CD14-positive monocyte (primary cell): Measurements from ENCODE around the gene PLD1. TPM values are rescaled to one million over a fixed set of nuclear protein-coding genes. Genes with fewer than 3 reads are reported as not detected.

Experiments
- DNase-seq, 3 donors: peaks; one replicate each; pipeline ENCODE4 v3.0.0-alpha.2; 2011 to 2022
- H2AFZ ChIP-seq: 2 replicates; pipeline ENCODE4 v1.6.0; 2012; ENCODE audit warnings: mild to moderate bottlenecking, low read depth, low read length, inconsistent platforms; ENCODE audit not compliant: insufficient read depth, poor library complexity, severe bottlenecking
- H3K27ac ChIP-seq, 2 donors: 1 replicate in 1 of 2; 2 replicates in 1 of 2; pipeline ENCODE4 v1.5.1; 2012 to 2013; ENCODE audit warnings: low read length in 2 of 2, control low read depth in 1 of 2, inconsistent platforms in 1 of 2, low read depth in 1 of 2, mild to moderate bottlenecking in 1 of 2
- H3K27me3 ChIP-seq, 2 donors: one replicate each; pipeline versions ENCODE4 v1.6.0 to v1.6.1; 2011 to 2013; ENCODE audit warnings: low read length in 2 of 2; ENCODE audit not compliant: control insufficient read depth in 2 of 2, insufficient read depth in 2 of 2
- H3K36me3 ChIP-seq, 2 donors: replicated peaks in 1 of 2; 1 replicate in 1 of 2; 2 replicates in 1 of 2; pipeline versions ENCODE4 v1.5.1 to v1.6.1; 2012 to 2013; ENCODE audit warnings: low read length in 2 of 2, control low read depth in 1 of 2, inconsistent platforms in 1 of 2, mild to moderate bottlenecking in 1 of 2; ENCODE audit not compliant: insufficient read depth in 2 of 2, control insufficient read depth in 1 of 2
- H3K4me1 ChIP-seq, 2 donors: 1 replicate in 1 of 2; 2 replicates in 1 of 2; pipeline versions ENCODE4 v1.5.1 to v1.6.1; 2012 to 2013; ENCODE audit warnings: low read length in 2 of 2, control low read depth in 1 of 2, inconsistent platforms in 1 of 2, mild to moderate bottlenecking in 1 of 2, moderate library complexity in 1 of 2; ENCODE audit not compliant: insufficient read depth in 2 of 2, control insufficient read depth in 1 of 2
- H3K4me2 ChIP-seq: replicated peaks from 2 replicates; pipeline ENCODE3; 2012; ENCODE audit warnings: low read length, moderate library complexity, mild to moderate bottlenecking; ENCODE audit not compliant: poor library complexity, severe bottlenecking; ENCODE audit errors: extremely low read depth
- H3K4me3 ChIP-seq, 3 experiments: fragments of 200-600 bp in 1 of 3; sonication (generic) in 1 of 3; replicated peaks in 1 of 3; 1 replicate in 2 of 3; 2 replicates in 1 of 3; pipeline ENCODE4 v1.5.1; 2011 to 2013; ENCODE audit warnings: low read length in 3 of 3, mild to moderate bottlenecking in 3 of 3, control low read depth in 2 of 3, low read depth in 2 of 3, inconsistent platforms in 1 of 3, moderate library complexity in 1 of 3
- H3K79me2 ChIP-seq: 2 replicates; pipeline ENCODE4 v1.6.0; 2012; ENCODE audit warnings: mild to moderate bottlenecking, control low read depth, inconsistent platforms, low read length, moderate library complexity; ENCODE audit not compliant: insufficient read depth
- H3K9ac ChIP-seq: 2 replicates; pipeline ENCODE4 v1.6.0; 2017; ENCODE audit warnings: low read length, mild to moderate bottlenecking; ENCODE audit not compliant: insufficient read depth, poor library complexity, severe bottlenecking
- H3K9me3 ChIP-seq, 2 donors: replicated peaks in 1 of 2; 1 replicate in 1 of 2; 2 replicates in 1 of 2; pipeline versions ENCODE4 v1.5.1 to v1.6.1; 2012 to 2013; ENCODE audit warnings: low read length in 2 of 2, control low read depth in 1 of 2; ENCODE audit not compliant: control insufficient read depth in 1 of 2, insufficient read depth in 1 of 2
- H4K20me1 ChIP-seq: 2 replicates; pipeline ENCODE4 v1.6.0; 2012; ENCODE audit warnings: mild to moderate bottlenecking, low read length, control low read depth, moderate library complexity; ENCODE audit not compliant: insufficient read depth
- H3K27ac Mint-ChIP-seq, 7 donors: one replicate each; pipeline ENCODE4 v1.8.0; 2020; ENCODE audit warnings: mild to moderate bottlenecking in 7 of 7, mixed read lengths in 7 of 7, moderate library complexity in 6 of 7, inconsistent platforms in 2 of 7
- H3K27me3 Mint-ChIP-seq, 3 donors: one replicate each; pipeline ENCODE4 v1.8.0; 2021 to 2022; ENCODE audit warnings: low read depth in 3 of 3, mild to moderate bottlenecking in 3 of 3, mixed read lengths in 3 of 3, moderate library complexity in 3 of 3, inconsistent platforms in 1 of 3
- H3K36me3 Mint-ChIP-seq, 2 donors: one replicate each; pipeline ENCODE4 v1.8.0; 2020; ENCODE audit warnings: mixed read lengths in 2 of 2, inconsistent platforms in 1 of 2, mild to moderate bottlenecking in 1 of 2
- H3K4me1 Mint-ChIP-seq: one replicate; pipeline ENCODE4 v1.8.0; 2020; ENCODE audit warnings: mild to moderate bottlenecking, mixed read lengths
- H3K4me3 Mint-ChIP-seq, 2 donors: one replicate each; pipeline ENCODE4 v1.8.0; 2020; ENCODE audit warnings: mild to moderate bottlenecking in 2 of 2, mixed read lengths in 2 of 2, moderate library complexity in 1 of 2
- H3K9me3 Mint-ChIP-seq, 7 donors: one replicate each; pipeline ENCODE4 v1.8.0; 2020 to 2022; ENCODE audit warnings: mixed read lengths in 7 of 7, mild to moderate bottlenecking in 6 of 7, moderate library complexity in 6 of 7, inconsistent platforms in 2 of 7
- WGBS: methylation state at CpG from one replicate; pipeline ENCODE4 v1.1.5; 2013; ENCODE audit warnings: missing lambda C conversion rate; ENCODE audit not compliant: insufficient coverage; 5-methylcytosine and 5-hydroxymethylcytosine counted together
- intact Hi-C, 2 donors: fragments of 100-400 bp; cut with micrococcal nuclease; formaldehyde crosslinking; loops; one replicate each; pipeline versions ENCODE4 v1.15.0 to v1.15.1; 2023
- polyA plus RNA-seq, 3 donors: library from polyadenylated mRNA; depleted of rRNA in 1 of 3; unstranded in 2 of 3; stranded (reverse) in 1 of 3; fragments of 300-500 nt in 2 of 3; fragments of >200 nt in 1 of 3; fragmentation: Illumina TruSeq in 2 of 3; gene quantifications; 1 replicate in 2 of 3; 2 replicates in 1 of 3; pipeline ENCODE4 v1.2.3, GENCODE V29; 2012 to 2021
- TF ChIP-seq, protein P1 (sequence below): fragments of 200-600 bp; IDR thresholded peaks from one replicate; pipeline ENCODE4 v1.8.0; 2022; ENCODE audit warnings: antibody characterized with exemption, mild to moderate bottlenecking

The PLD1 gene
- polyA plus RNA-seq, 3 donors: 5.1 to 7.9 (median 5.8) TPM

DNA sequence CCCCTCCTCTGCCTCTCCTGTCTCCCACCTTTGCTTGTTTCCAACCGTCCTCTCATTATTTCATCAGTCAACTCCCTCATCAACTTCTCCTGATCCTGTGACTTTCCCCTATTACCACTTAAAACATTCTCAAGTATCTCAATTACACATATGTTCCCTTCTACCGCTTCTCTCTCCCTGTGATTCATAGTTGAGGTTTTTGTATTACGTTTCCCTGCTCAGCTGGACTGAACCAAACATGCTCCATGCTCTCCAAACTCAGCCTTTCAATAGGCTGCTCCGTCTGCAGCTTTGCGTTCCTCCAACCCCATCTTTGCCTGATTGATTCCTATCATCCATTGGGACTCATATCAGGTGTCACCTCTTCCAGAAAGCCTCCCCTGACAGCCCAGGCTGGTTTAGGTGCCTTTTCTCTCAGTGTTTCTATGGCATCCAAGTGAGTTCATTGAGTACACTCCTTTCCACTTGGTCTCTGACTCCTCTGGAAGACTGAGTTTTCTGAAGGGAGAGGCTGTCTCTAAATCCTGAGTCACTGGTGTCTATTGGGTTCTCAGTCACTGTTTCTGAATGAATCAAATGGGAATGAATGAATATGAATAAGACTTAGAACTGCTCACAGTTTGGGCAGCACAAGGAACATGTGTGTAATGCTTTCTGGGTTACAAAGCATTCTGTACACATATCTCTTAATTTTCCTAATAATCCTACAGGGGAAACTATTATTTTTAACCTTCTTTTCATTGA lies 56.4 kb downstream of the PLD1 start:
- Mint-ChIP-seq H3K27ac (no peak overlapping the region), H3K9me3 (no peaks in the 10 kb centered on the region), H3K27me3 (no peaks in the 10 kb centered on the region), H3K4me3 (no peak overlapping the region), H3K4me1 (peaks cover 5% of the 10 kb centered on the region), H3K36me3 (no peaks in the 10 kb centered on the region)
- H3K27ac ChIP-seq: no peak overlapping the region
- H3K36me3 ChIP-seq: no peaks in the 10 kb centered on the region
- no peak overlapping the region for H2AFZ ChIP-seq
- peaks cover 12 to 13% of the 10 kb centered on the region in 2 donors for H3K4me1 ChIP-seq
- TF ChIP-seq, protein P1, sequence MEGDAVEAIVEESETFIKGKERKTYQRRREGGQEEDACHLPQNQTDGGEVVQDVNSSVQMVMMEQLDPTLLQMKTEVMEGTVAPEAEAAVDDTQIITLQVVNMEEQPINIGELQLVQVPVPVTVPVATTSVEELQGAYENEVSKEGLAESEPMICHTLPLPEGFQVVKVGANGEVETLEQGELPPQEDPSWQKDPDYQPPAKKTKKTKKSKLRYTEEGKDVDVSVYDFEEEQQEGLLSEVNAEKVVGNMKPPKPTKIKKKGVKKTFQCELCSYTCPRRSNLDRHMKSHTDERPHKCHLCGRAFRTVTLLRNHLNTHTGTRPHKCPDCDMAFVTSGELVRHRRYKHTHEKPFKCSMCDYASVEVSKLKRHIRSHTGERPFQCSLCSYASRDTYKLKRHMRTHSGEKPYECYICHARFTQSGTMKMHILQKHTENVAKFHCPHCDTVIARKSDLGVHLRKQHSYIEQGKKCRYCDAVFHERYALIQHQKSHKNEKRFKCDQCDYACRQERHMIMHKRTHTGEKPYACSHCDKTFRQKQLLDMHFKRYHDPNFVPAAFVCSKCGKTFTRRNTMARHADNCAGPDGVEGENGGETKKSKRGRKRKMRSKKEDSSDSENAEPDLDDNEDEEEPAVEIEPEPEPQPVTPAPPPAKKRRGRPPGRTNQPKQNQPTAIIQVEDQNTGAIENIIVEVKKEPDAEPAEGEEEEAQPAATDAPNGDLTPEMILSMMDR: no peak
- no peak for DNase-seq
- no peaks in the 10 kb centered on the region for H3K27me3 ChIP-seq
- peaks cover 11% of the 10 kb centered on the region for H4K20me1 ChIP-seq
- intact Hi-C loops: no loop called here
- no peak overlapping the region for H3K4me2 ChIP-seq
- no peak overlapping the region for H3K9ac ChIP-seq
- no peaks in the 10 kb centered on the region for H3K9me3 ChIP-seq
- WGBS: 63% methylated on average over 5 of the region's 5 CpGs
- peaks cover 74% of the 10 kb centered on the region for H3K79me2 ChIP-seq
- no peak overlapping the region for H3K4me3 ChIP-seq

DNA sequence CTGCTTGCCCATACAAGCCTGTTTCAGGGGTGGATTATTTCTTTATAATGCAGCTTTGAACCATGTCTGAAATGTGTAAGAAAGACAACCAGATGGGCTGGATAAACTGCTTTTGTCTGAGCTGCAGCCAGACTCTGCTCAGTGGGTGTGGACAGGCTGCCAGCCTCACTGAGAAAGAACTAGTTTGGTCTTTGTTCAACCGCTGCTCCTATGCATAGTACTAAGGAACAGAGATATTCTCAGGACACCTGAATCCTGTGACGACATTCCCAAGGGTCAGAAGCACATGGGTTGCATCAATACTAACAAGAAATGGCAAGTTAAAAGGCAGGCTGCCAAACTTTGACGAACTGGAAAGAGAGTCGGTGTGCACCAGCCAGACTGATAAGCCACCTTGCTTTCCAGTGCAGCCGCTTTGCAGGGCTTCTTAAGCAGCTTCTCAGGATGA lies 57.2 kb downstream of the PLD1 start:
- Mint-ChIP-seq H3K9me3 (no peaks in the 10 kb centered on the region), H3K4me3 (no peak overlapping the region), H3K36me3 (no peaks in the 10 kb centered on the region), H3K27me3 (no peaks in the 10 kb centered on the region), H3K4me1 (peaks cover 13% of the 10 kb centered on the region), H3K27ac (no peak overlapping the region)
- peaks cover 11% of the 10 kb centered on the region for H4K20me1 ChIP-seq
- peaks cover 20% of the 10 kb centered on the region in 2 donors for H3K4me1 ChIP-seq
- no peak overlapping the region for H3K4me3 ChIP-seq
- 92% methylated on average over 5 of the region's 5 CpGs for WGBS
- peaks cover 68% of the 10 kb centered on the region for H3K79me2 ChIP-seq
- no peak overlapping the region for H3K9ac ChIP-seq
- intact Hi-C loops: no loop called here
- no peak overlapping the region for H3K27ac ChIP-seq
- H2AFZ ChIP-seq: no peak overlapping the region
- no peak for DNase-seq
- no peaks in the 10 kb centered on the region for H3K36me3 ChIP-seq
- H3K4me2 ChIP-seq: no peak overlapping the region
- H3K27me3 ChIP-seq: no peaks in the 10 kb centered on the region
- TF ChIP-seq, protein P1: no peak
- H3K9me3 ChIP-seq: no peaks in the 10 kb centered on the region
